Measurements from ENCODE around the gene PLA2G4D.

Gene PLA2G4D

GRCh38 chr15:42101861-42102260 is 7.5 kb upstream of the PLA2G4D start:
- H3F3A ChIP-seq (ENCODE audit: insufficient read depth) = no peaks in the 10 kb centered on the region
- no peaks in the 10 kb centered on the region for H3K9me2 ChIP-seq (replicated peaks; ENCODE audit: insufficient read depth, low read length)
- no peaks in the 10 kb centered on the region for H3K9me3 ChIP-seq (ENCODE audit: insufficient read depth, low read length)
- TF ChIP-seq EZH2phosphoT487 (conservative IDR thresholded peaks at IDR 0.05; ENCODE audit: low read length) = no peak
- no peak for TF ChIP-seq CTCF (IDR thresholded peaks at IDR 0.05; ENCODE audit: insufficient read depth, low read length, poor library complexity, severe bottlenecking)
- no peaks in the 10 kb centered on the region for H3K36me3 ChIP-seq (ENCODE audit: low read length)
- no peaks in the 10 kb centered on the region for H3K79me2 ChIP-seq (ENCODE audit: insufficient read depth, low read length)
- H2AFZ ChIP-seq (ENCODE audit: low read depth, low read length, severe bottlenecking) = no peak overlapping the region
- no peaks in the 10 kb centered on the region; the same call in 1 of the 2 replicates for H3K27me3 ChIP-seq (ENCODE audit: low read length)
- H3K9ac ChIP-seq (ENCODE audit: low read length) = no peak overlapping the region
- H3K4me3 ChIP-seq (ENCODE audit: insufficient read depth, low read length, poor library complexity, severe bottlenecking) = no peak overlapping the region
- no peaks in the 10 kb centered on the region for H4K20me1 ChIP-seq (ENCODE audit: low read depth, low read length)
- H3K4me2 ChIP-seq (ENCODE audit: low read depth, low read length, poor library complexity, severe bottlenecking) = no peak overlapping the region
- H3K27ac ChIP-seq (ENCODE audit: low read depth, low read length) = no peak overlapping the region

GRCh38 chr15:42100021-42100800 is 5.8 kb upstream of the PLA2G4D start:
- H3K27me3 ChIP-seq (ENCODE audit: low read length) = no peaks in the 10 kb centered on the region; the same call in 1 of the 2 replicates
- H3K79me2 ChIP-seq (ENCODE audit: insufficient read depth, low read length) = no peaks in the 10 kb centered on the region
- no peak overlapping the region for H2AFZ ChIP-seq (ENCODE audit: low read depth, low read length, severe bottlenecking)
- no peak overlapping the region for H3K9ac ChIP-seq (ENCODE audit: low read length)
- H3F3A ChIP-seq (ENCODE audit: insufficient read depth) = no peaks in the 10 kb centered on the region
- H3K9me3 ChIP-seq (ENCODE audit: insufficient read depth, low read length) = no peaks in the 10 kb centered on the region
- no peaks in the 10 kb centered on the region for H3K9me2 ChIP-seq (replicated peaks; ENCODE audit: insufficient read depth, low read length)
- no peak overlapping the region for H3K4me2 ChIP-seq (ENCODE audit: low read depth, low read length, poor library complexity, severe bottlenecking)
- no peak overlapping the region for H3K4me3 ChIP-seq (ENCODE audit: insufficient read depth, low read length, poor library complexity, severe bottlenecking)
- H4K20me1 ChIP-seq (ENCODE audit: low read depth, low read length) = no peaks in the 10 kb centered on the region
- H3K36me3 ChIP-seq (ENCODE audit: low read length) = no peaks in the 10 kb centered on the region
- H3K27ac ChIP-seq (ENCODE audit: low read depth, low read length) = no peak overlapping the region
- TF ChIP-seq CTCF (IDR thresholded peaks at IDR 0.05; ENCODE audit: insufficient read depth, low read length, poor library complexity, severe bottlenecking) = no peak
- no peak for TF ChIP-seq EZH2phosphoT487 (conservative IDR thresholded peaks at IDR 0.05; ENCODE audit: low read length)

GRCh38 chr15:42097018-42097417 is 2.7 kb upstream of the PLA2G4D start:
- no peaks in the 10 kb centered on the region for H4K20me1 ChIP-seq (ENCODE audit: low read depth, low read length)
- H3K27ac ChIP-seq (ENCODE audit: low read depth, low read length) = no peak overlapping the region
- no peaks in the 10 kb centered on the region for H3K36me3 ChIP-seq (ENCODE audit: low read length)
- TF ChIP-seq EZH2phosphoT487 (conservative IDR thresholded peaks at IDR 0.05; ENCODE audit: low read length) (no peak), CTCF (IDR thresholded peaks at IDR 0.05; ENCODE audit: insufficient read depth, low read length, poor library complexity, severe bottlenecking) (no peak)
- H3K27me3 ChIP-seq (ENCODE audit: low read length) = no peaks in the 10 kb centered on the region; the same call in 1 of the 2 replicates
- H3F3A ChIP-seq (ENCODE audit: insufficient read depth) = no peaks in the 10 kb centered on the region
- H3K9ac ChIP-seq (ENCODE audit: low read length) = no peak overlapping the region
- H3K9me2 ChIP-seq (replicated peaks; ENCODE audit: insufficient read depth, low read length) = no peaks in the 10 kb centered on the region
- no peak overlapping the region for H3K4me2 ChIP-seq (ENCODE audit: low read depth, low read length, poor library complexity, severe bottlenecking)
- no peak overlapping the region for H3K4me3 ChIP-seq (ENCODE audit: insufficient read depth, low read length, poor library complexity, severe bottlenecking)
- H3K79me2 ChIP-seq (ENCODE audit: insufficient read depth, low read length) = no peaks in the 10 kb centered on the region
- H3K9me3 ChIP-seq (ENCODE audit: insufficient read depth, low read length) = no peaks in the 10 kb centered on the region
- no peak overlapping the region for H2AFZ ChIP-seq (ENCODE audit: low read depth, low read length, severe bottlenecking)
